NCI-H2081 treated with DMSO at 0.1 percent for 48 hours (cell line): ENCODE measurements around the gene OSBPL3.
"Not testable (repeated sequence)": the region's sequence is repeated elsewhere in the genome, so short reads cannot be mapped to it uniquely, and the experiment has no call there.

Source experiments
- DNase-seq: peaks from one replicate; lab custom pipeline; 2025; lab: John Stamatoyannopoulos, UW

OSBPL3 gene

DNA sequence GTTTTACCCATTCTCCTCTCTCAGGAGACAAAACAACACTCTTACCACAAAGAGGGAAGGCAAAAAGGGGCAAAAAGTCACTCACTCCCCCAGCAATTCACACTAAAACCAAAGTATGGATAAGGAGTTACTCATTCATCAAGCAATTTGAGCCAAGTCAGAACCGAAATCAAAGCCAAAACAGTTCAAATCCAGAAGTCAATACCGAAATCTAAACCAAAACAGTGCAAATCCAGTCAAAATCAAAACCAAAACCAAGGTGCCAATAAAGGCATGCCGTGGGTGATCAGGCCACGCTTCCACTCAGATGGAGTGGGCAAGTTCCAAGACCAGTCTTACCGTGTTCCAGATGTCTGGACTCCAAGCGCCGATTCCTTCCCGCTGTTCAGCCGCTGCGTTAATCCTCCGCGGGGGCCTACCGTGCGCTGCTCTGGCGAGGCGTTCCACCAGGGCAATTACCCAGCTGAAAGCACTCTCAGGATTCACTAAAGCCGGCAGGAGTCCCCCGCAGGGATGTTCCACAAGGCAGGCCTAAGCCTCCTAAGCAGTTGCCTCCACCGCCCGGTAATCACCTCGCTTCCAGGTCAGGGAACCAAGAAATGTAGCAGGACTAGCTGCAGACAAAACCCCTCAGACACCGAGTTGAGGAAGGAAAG is 185.1 kb downstream of the OSBPL3 start:
- DNase-seq = not testable (repeated sequence)

DNA sequence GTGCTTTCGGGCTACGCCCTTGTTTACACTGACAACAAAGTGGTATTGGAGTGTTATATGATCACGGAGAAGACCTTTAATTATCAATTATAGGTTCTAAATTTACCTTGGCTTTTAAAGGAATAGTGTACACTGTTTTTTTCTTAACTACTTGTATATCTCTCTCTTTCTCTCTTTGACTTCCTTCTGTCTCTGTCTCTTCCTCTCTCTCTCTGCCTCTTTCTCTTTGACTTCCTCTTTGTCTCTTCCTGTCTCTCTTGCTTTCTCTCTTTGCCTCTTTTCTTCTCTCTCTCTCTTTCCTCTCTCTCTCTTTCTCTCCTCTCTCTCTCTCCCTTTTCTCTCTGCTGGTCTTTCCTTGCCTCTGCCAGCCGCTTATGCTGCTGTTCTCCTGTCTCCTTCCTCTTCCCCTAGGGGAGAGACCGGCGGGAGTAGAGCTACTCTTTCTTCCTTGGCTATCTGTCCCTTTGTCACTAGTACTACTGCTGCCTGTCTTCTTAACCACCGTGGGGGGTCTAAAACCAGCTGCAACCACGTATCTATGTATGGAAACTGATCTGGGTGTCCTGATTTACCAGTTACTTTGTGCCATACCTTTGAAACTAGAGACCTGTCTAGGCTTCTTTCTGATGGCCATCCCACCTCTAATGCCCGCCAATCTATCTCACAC is 185.9 kb downstream of the OSBPL3 start:
- DNase-seq = no peak

DNA sequence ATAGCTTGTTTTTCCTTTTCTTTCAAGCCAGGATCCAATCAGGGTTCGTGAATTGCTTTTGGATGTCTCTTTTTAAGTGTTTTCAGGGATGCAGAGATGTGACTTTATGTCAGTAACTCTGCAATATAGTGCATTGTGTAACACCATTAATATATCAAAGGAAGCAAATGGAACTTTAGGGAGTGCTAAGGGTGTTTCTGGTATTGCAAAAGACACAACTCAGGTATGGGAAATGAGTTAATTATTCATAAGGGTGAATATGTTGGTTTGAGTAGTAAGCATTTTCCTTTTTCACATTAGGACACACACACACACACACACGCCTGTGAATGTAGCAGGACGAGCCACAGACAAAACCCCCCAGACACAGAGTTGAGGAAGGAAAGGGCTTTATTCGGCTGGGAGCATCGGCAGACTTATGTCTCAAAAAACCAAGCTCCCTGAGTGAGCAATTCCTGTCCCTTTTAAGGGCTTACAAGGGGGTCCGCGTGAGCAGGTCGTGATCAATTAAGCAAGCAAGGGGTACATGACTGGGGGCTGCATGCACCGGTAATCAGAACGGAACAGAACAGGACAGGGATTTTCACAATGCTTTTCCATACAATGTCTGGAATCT is 190.9 kb downstream of the OSBPL3 start:
- DNase-seq = no peak

DNA sequence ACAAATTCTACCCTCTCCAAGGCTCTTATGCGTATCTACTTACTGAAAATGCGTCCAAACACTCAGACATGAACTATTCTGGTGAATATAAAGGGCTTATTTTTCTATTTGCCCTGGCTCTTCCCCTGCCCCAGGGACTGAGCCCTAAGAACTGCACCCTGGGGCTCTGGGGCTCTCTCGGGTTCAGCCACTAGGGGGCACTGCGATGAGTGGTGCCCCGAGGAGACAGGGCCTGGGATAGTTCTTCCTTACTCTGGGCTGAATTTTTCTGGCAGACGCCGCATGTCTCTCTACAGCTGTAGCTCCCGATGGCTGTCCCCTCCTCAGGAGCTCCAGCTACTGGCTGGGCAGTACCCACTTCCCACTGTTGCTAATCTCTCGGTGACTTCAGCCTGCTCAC is 191.9 kb downstream of the OSBPL3 start:
- no peak for DNase-seq

DNA sequence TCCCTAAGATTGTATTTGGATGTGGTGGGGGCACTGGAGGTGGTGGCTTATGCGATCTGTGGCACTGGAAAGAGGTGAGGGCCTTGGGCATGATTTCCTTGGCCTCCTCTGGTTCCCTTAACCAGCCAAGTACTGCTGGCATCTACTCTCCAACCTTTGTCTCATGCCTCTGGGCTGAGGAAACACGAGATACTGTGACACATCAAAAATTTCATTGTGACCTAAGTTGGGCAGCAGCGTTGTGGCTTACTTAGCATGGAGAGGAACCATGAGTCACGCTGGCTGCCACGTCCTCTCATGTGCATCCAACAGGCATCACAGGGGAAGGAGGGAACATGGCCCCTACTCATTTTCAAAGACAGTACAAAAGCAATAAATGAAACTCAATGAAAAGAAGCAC is 193.0 kb downstream of the OSBPL3 start:
- DNase-seq = no peak

DNA sequence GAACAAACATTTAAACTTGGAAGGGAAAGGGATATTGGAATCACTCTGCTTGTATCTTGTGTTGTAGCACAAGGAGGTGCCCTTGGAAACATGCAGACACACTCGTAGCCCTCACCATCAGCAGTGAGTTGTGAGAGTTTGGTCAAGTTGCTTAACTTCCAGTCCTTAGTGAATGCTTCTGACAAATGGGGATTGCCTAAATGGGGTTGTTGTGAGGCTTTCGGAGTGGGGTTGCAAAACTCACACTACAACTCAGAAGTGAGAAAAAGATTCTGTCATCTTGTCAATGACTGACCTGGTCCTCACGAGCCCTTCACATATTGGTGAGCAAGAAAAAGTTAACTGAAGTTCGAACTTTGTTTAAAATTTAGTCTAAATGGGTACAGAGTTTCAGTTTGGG is 193.7 kb downstream of the OSBPL3 start:
- DNase-seq = no peak

DNA sequence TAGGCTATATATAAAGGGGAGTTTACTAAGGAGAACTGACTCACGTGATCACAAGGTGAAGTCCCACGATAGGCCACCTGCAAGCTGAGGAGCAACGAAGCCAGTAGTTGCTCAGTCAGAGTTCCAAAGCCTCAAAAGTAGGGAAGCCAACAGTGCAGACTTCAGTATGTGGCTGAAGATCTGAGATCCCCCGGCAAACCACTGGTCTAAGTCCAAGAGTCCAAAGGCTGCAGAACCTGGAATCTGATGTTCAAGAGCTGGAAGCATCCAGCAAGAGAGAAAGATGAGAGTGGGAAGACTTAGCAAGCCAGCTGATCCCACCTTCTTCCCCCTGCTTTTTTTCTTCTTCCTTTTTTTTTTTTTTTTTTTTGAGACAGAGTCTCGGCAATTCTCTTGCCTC is 195.7 kb downstream of the OSBPL3 start:
- DNase-seq = no peak

DNA sequence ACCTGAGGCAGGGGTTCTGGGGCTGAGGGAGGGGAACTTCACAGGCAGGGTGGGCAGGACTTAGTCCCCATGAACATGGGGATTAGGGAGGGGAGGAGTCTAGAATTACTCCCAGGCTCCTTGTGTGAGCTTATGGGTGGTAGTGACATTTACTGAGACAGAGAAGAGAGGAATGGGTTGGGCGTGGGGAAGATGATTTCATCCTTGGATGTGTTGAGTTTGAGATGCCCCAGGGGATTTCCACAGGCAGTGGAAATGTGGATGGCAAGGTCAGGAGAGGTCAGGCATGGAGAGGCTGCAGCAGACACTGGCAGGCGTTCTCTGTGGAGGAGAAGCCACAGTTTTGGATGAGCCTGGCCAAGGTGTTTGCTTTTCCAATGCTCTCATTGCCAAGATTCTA is 196.3 kb downstream of the OSBPL3 start:
- DNase-seq = no peak

DNA sequence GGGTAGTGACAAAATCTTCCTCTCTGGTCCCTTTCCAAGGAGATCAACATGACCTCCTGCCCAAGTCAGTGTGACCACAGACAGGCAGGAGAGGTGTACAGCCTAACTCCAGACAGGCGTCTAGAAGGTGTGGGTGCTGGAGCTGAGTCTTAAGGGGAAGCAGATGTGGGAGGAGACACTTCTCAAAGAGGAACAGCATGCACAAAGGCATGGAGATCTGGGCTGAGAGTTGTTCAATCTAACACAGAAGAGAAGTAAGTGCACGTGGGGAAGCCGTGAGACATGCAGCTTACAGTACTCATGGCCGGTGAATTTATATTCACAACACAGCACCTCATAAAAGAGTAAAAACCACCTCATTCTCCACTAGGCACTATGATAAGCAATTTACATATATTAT is 198.9 kb downstream of the OSBPL3 start:
- DNase-seq = no peak

DNA sequence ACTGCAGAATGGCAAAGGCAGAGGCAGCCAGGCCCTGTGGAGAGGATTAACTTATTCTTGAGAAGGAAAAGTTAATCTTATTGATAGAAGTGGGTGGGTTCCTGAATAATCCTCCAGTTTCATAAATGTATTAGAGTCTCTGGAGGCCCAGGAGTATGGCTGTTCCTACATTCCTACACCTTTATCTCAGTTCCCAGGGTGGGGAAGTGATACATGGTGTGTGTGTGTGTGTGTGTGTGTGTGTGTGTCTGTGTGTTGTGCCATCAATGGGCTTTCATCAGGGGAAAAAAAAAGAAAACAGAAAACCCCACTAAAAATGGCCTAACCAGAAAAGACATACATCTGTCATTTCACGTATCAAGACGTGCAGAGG is 200.7 kb downstream of the OSBPL3 start:
- no peak for DNase-seq

DNA sequence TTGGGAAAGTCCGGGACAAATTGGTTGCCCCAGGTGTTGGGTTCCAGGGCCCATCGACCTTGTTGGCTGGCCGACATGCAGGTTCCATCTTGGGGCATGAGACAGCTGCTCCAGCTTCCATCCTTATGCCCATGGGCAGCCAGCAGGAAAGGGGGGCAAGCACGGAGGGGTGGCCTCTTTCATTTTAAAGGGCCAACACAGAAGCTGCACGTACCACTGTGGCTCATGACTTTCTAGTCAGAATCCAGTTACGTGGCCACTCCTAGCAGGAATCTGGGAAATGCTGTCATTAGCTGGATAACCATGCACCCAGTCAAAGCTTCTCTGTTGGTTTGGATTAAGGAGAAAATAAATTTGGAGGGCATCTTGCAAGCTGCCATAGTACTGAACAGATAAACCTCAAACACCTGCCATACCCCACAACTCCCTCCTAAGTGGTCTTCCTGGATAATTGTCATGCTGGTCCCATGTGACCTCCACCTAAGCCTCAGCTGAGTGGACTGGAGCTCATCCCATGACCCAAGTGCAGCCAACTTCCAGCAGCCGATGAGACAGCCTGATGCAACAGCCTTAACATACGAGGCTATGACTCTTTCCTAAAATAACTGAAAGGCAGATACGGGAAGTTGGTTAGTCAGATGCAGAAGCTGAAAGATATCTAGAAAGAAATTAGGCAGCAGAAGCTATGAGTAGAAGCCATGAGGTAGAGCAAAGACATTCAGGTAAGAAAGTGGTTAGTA is 201.3 kb downstream of the OSBPL3 start:
- DNase-seq = no peak

DNA sequence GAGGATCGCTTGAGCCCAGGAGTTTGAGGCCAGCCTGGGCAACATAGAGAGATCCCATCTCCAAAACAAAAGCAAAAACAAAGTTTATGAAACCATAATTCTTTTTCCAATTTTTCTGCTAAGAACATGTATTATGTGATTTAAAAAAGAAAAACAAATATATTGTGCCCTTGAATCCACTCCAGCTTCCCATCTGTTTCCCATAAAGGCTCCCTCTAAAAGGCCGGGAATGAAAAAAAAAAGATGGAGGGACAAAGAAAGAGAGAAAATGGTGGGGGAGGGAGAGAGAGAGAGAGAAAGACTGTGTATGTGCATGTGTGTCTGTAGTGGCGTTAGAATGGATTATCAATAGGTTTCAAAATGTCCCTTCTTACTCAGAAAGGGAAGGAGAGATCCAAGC is 202.2 kb downstream of the OSBPL3 start:
- no peak for DNase-seq

DNA sequence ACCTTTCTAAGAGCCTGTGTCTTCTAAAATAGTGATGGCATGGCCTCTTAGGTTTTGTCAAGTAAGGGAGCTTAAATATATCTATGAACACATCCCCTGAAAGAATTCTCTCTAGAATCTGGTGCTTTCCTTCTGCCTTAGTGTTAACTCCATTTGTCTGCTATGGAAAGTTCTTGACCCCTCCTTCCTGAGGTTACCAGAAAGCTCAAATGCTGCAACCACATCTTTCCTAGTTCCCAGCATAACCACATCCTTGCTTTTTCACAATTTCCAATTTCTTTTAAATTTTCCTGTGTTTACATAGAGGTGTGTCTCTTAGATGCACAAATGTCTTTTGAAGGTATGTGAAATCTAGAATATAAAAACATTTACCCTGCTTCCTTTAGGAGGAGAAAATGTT is 206.3 kb downstream of the OSBPL3 start:
- no peak for DNase-seq

DNA sequence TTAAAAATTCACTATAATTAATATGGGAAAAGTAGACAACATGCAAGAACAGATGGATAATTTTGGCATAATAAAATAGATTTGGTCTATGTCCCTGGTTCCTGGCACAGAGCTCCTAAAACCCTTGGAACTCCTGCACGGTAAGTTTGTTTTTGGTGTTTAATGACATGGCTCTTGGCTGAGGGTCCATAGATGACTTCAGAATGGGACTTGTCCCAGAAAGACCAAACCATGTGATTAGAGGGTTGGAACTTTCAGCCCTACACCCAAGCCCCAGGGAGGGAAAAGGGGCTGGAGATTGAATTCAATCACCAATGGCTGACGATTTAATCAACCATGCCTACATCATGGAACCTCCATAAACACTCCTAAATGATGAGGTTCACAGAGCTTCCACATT is 210.1 kb downstream of the OSBPL3 start:
- no peak for DNase-seq

DNA sequence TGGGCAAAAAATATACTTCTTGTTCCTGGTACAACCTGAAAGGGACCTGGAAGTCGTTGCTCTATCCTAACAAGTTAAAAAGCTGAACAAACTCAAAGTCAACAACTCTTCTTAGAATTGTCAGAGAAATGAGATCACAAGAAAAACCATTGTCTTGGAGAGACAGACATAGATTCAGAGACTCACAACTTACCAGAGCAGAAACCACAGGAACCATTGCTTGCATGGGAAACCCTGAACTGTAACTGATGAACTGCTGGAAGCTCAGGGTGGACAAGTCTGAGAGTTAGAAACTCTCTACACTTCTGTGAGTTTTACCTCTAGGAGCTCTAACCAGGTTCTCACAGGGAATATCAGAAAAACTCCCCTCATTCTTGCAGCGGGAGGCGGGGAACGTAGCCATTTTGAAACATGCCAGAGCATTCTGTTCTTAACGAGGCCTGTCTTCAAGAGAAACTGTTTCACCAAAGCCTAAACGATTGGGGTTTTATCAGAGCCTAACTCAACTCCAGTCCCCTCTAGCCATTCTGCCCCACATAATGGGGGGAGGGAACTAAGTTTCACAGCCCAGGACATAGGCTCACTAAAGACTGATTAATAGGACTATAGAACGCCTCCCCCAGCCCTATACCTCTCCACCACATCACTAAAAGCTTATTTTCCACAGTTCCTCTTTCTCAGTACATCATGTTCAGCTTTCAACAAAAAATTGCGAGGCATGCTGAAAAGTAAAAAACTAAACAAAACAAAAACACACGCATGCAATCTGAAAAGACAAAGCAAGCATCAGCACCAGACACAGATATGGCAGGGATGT is 210.8 kb downstream of the OSBPL3 start:
- no peak for DNase-seq

DNA sequence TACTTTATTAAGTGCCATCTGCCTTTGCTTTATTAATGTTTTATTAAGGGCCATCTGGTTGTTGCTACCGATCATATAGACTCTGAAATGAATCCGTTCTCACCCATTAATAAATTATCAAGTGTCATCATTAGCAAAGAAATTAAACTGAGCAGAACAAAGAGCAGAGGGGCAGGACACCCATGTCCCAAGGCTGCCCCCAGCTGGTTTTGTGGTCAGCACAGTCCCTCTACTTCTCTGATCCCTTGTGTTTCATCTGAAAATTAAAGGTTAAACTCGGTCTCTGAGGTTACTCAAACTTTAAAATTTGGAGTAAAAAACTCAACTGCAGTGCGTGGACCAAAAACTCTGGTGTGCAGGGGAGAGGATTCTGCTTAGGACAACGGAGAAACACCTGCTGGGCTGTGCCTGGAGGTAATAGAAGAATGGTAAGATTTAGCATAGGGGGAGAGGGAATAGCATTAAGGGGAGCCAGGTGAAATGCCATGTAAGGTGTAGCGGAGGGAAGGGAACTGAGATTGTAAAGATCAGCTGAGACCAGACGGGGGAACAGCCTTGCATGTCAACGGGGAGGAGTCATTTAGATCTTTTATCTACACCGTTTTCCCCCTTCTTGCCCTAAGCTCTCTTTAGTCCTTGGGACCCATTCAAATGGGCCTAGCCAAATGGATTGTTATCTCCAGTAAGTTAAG is 212.0 kb downstream of the OSBPL3 start:
- DNase-seq = no peak

DNA sequence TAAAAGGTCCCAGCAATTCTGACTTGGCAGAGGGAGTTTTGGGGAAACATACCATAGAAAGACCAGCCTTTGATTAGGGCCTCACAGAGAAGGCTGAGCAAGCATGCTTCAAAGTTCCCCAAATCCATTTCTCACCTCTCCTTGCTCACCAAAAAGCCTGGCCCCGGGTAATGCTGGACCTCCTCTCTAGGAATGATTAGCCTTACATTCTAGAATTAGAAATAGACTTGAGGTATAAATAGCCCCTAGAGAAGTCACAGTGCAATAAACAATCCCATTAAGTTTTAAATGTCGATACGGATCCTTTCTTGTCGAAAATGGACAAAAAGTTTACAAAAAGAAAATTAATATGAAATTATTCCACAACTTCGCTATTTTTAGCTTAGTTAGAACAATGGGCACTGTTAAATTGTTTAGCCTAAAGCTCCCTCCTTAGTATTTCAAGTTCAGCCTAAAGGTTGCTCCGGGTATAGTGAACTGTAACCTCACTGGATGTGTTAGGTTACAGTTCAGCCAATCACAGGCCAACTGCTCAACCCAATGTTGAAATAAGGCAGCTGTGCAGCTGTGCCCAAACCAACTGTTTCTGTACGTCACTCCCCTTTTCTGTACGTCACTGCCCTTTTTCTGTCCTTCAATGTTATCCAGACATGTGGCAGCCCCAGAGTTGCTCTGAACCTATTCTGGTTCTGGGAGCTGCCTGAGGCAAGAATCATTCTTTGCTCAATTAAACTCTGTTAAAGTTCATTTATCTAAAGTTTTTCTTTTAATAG is 214.8 kb downstream of the OSBPL3 start:
- no peak for DNase-seq

DNA sequence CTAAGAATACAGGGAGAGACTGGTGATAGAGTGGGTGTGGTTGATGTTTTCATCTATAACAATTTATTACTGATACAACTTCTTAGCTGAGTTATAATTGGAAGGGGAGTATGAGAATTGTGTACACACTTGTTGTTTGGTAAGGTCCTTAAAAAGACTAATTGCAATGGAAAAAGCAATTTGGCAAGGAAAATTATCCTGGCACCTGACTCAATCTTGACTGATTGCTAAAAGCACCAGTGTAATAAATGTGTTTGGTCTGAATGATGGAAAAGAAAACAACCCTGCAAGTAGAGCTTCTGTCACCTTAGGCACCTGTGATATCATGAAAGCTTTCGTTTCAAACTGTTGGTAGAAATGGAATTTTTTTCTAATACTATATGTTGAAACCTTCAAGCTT is 216.0 kb downstream of the OSBPL3 start:
- DNase-seq = no peak

DNA sequence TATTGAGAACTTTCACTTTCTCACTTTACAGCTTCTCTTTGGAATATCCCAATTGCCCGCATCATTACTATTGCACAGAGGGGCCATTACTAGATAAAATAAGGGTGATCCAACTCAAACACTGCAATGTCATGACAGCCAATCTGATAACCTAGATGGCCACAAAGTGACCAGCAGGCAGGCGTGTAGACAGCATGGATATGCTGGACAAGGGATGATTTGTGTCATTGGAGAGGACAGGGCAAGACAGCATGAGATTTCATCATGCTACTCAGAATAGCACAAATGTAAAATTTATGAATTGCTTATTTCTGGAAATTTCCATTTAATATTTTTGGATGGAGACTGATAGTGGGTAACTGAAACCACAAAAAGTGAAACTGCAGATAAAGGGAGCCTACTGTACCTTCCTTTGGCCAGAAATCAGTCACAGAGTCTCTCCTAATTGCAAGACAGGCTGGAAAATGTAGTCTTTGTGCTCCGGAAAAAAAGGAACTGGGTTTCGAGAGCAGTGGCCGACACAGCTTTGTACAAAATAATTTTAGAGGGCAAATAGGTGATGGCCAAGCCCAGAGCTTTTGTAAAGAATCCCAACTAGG is 216.6 kb downstream of the OSBPL3 start:
- DNase-seq = no peak

DNA sequence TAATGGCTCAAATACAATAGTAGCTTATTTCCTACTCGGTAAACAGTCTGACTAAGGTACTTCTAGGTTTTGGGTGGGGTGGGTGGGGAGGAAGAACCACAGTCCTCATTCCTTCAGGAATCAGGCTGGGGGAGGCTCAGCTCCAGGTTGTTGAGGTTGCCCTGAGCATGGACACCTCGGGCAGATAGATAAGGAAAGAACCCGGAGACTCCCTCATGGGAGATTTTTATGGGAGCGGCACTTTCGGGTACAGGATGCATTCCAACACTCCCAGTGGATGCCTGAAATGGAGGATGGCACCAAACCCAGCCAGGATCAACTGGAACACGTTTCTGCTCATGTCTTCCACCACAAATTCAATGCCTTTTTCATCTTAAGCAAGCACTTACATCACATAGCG is 217.2 kb downstream of the OSBPL3 start:
- DNase-seq = no peak
